SU-DHL-6 (cell line): ENCODE measurements around the gene GRAMD4.

ENCODE experiments used
- CTCF ChIP-seq: fragments of 200-600 bp; sonication (generic); IDR thresholded peaks from one replicate; pipeline ENCODE4 v1.5.1; 2017; ENCODE audit warnings: antibody characterized with exemption, mild to moderate bottlenecking, low read length, moderate library complexity; ENCODE audit not compliant: insufficient read depth, poor library complexity, severe bottlenecking
- EZH2phosphoT487 ChIP-seq: fragments of 200-600 bp; sonication (generic), shearing (Covaris generic); conservative IDR thresholded peaks from 2 replicates; pipeline ENCODE4 v1.6.1; 2018; ENCODE audit warnings: mild to moderate bottlenecking, antibody characterized with exemption, low read length, moderate library complexity, mixed read lengths

GRCh38 chr22:46617986-46618647 is 2.1 kb upstream of the GRAMD4 start:
- TF ChIP-seq CTCF (no peak), EZH2phosphoT487 (no peak)
